HG03064 (cell line): ENCODE data around the gene SRGAP2B.
"Not testable (repeated sequence)": the region's sequence is repeated elsewhere in the genome, so short reads cannot be mapped to it uniquely, and the experiment has no call there.

Experiments used
- ATAC-seq: cut with Tn5 transposase; IDR thresholded peaks from one replicate; pipeline ENCODE4 v1.9.1; 2021; ENCODE audit warnings: low read depth; ENCODE audit not compliant: unreplicated experiment

SRGAP2B gene

DNA sequence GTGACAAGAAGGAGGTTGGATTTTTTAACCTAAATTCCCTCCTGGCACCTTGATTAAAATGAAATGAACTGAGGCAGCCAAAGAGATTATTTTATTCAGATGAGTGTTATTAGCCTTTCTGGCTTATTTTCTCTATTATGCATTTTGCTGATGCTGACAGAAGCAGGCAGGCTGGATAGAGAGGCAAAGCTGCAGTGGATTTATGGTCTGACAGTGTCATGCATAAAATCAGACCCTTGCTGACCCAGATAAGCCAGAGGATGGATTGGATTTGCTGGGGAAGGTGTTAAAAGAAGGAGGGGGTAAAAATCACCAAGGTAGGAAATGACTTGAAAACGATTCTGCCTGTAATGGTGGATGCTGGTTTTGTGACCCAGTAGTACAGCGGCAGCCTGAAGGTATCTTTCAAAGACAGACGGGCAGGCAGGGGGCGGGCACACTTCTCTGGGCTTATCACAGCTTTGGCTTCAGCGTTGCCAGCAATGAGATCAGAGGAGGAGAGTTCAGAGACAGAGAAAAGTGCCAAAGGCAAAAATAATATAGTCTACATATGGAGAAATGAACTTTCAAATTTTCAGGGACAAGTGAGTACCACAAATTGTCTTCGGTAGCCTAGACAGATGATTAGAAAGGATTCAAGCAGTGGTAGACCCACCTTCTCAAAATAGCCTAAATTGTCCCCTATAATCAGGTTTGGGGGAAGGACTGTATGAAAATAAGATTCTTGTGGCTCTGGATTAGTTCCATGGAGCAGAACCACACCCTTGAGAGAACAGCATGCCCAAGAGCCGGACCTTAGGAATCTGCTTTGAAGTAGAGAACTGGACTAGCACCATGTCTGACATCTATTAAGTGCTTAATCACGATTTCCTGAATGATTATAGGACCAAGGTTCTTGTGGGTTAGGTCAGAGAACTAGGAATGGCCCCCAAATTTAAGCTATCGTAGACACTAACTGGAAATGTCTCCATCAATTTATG, 133.2 kb downstream of the SRGAP2B start:
- not testable (repeated sequence) for ATAC-seq

DNA sequence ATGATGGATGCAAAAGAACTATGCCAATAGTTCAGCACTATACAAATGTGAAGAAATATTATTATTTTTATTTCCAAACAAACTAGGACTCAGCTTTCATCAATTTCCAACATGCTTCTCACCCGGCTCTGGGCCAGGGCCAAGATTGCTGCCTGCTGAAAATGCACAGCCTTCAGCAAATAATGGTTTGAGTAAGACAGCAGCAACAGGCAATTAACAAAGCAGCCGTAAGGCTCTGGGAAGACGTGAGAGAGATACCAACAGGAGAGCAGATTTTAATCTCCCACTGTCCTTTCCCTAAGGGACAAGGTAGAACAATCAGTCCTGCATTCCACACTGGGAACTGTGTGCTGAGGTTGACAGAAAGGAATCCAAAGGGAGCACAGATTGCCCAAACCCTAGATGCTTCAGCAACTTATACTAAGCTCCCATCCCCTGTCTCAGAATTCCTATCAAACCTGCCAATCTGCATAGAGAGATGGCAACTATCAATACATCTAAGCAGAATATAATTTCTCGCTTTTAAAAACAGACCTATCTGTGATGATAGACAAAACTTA, 134.1 kb downstream of the SRGAP2B start:
- ATAC-seq = not testable (repeated sequence)

DNA sequence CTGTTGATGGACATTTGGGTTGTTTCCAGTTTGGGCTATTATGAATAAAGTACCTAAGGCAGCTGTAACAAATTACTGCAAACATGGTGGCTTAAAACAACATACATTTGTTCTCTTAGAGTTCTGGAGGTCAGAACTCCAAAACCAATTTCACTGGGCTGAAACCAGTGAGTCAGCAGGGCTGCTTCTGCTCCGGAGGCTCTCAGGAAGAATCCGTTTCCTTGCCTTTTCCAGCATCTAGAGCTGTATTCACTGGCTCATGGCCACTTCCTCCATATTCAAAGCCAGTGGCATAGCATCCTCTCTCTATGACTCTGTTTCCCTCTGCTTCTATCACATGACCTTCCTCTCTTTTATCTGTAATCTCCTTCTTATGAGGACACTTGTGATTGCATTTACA, 146.7 kb downstream of the SRGAP2B start:
- ATAC-seq = not testable (repeated sequence)

DNA sequence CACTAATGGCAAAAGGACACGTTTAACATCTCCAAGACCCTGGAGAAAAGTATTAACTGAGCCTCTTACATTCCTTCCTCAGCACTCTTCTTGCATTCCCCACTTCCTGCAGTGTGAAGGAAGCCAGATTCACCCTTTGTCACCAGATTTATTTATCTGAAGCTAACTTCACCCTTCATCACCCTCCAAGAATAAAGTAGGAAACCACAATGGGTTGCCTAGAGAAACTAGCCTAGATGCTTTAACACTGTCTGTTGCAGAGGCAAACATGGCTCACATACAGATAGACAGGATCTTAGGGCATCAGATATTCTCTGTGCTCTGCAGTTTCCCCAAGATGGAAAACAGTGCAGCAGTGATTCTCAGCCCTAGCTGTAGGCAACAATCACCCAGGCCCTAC, 147.6 kb downstream of the SRGAP2B start:
- ATAC-seq = not testable (repeated sequence)

DNA sequence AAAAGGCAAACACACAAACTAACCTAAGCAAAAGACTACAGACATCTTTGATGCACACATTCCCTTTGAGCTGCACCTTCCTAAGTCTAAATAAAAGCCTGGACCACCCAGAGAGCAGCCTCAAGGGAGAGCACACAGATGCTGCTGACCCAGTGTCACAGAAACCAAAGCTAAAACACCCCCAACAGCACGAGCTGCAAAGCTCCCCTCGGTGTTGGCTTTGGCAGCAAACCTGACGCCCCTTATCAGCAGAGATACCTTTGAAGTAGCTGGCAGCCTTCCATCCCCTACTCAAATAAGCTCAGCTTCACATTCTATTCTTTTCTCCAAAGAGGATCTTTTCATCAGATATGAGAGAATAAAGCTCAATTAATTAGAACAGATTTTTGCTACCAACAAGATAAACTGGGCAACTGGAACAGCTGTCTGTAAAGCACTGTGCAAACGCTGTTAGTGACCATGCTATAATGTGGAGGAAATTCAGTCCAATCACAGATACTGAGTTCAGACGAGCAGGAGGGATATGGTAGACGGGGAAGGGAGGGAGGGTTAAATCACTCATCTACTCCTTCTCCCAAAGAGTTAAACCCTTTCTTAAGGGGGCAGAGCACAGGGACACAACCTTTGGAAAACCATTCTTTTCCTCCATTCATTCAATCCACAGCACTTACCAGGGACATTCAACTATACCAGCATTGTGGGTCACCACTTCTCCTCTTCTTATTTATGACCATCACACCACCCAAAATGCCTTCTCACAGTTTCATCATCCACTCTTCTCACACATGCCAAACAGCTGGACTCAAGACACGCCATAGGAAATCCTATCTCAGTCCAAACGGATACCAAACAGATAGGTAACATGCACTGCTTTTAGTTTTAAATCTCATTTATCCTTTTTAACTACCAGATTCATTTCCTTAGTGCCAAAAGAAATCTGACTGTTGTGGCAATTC, 148.3 kb downstream of the SRGAP2B start:
- ATAC-seq = not testable (repeated sequence)

DNA sequence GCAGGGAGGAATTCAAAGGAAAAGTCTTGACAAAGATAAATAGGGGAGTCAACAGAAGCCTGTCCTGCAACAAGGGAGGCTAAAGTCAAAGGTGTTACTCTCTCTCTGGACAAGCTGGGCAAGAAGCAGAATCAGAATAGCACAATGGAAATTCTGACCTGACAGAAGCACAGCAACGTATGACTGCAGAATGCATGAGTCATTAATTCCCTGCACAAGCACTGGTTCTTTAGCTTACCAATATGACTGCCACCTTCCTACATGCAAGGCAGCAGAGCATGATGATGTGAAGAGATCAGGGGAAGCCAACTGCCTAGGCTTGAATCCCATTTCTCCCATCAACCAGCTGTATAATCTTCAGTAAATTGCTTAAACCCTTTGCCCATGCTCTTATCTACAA, 153.4 kb downstream of the SRGAP2B start:
- ATAC-seq = not testable (repeated sequence)

DNA sequence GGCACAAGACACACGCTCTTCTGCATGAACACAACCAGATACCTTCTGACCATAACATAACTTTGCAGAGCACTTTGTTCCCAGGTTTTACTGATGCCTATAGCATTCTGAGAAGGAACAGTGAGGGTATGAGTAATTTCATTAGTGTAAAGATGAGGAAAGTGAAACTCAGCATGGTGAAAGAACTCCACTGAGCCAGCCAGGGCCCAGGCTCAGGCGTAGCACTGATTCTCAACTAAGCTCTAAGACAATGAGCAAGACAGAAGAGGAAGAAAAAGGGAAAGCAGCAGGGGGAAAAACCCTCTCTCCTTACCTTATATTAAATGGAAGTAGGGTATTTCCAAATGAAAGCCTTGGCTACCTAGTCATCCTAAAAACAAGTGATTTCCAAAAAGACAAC, 155.1 kb downstream of the SRGAP2B start:
- not testable (repeated sequence) for ATAC-seq

DNA sequence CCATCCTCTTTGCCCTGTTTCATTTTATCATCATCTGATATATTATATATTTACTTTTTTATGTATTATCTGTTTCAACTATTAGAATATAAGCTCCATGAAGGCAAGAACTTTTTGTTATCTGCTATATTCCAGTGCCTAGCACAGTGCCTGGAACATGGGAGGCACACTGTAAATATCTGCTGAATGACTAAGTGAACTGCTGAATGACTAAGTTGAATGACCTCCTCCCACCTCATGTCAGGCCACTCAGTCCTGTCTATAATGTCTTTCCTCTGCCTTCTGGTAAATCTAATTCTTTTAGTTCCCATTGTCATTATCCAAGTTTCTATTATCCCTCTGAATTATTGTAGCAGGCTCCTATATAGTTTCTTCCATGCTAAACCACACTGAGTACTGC, 156.5 kb downstream of the SRGAP2B start:
- not testable (repeated sequence) for ATAC-seq

DNA sequence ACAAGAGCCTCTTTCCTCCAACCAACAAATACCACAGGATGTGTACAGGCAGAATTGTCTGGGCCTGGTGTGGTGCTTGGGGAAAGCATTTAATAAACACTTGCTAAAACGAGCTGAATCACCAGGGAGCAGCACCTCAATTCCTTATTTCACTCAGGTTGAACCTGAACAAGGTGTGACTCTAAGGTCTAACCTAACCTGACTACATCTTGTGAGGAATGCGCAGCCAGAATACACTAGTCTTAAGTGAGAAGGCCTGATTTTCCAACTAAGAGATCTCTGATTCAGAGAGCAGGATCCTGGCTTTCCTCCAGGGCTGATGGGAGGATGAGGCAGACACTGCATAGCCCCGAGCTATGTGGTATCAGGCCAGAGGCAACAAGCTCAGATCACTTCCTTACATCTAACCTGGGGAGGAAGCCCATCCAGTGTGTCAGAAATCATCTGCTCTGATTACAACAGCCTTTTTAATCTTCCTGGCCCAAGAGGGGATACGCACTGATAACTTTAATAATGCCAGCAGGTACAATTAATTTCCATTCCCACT, 158.9 kb downstream of the SRGAP2B start:
- ATAC-seq = not testable (repeated sequence)

DNA sequence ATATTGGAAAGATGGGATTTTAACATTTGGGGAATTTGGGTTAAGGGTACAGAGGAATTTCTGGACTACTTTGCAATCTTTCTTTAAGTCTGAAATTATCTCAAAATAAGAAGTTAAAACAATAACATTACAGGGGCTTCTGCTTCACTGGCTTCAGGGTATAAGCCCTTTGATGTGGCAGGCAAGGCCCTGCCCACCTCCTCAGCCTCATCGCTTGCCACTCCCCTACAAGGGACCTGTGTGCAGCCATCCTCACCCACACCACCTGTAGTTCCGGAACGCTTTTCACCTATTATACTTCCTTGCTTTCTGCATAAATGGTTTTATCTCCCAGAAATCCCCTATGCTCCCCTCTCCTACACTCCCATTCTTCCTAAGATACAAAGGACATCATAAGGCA, 159.8 kb downstream of the SRGAP2B start:
- ATAC-seq = not testable (repeated sequence)

DNA sequence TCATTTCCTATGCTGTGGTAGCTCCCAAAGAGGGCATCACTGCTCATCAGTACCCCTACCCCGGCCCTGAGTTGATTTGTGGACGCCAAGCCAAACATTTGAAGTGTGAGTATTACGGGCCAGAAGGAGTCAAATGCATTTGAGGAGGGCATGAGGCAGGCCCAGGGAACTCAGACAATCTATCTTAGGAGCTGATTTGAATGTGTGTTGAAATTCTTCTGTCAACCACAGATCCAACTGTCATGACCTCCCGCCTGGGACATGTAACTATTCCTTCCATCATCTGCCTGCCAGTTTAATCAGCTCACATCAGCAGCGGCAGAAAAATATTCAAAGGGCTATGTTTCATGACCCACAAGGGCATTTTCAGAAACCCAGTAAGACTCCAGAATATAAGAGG, 162.1 kb downstream of the SRGAP2B start:
- not testable (repeated sequence) for ATAC-seq

DNA sequence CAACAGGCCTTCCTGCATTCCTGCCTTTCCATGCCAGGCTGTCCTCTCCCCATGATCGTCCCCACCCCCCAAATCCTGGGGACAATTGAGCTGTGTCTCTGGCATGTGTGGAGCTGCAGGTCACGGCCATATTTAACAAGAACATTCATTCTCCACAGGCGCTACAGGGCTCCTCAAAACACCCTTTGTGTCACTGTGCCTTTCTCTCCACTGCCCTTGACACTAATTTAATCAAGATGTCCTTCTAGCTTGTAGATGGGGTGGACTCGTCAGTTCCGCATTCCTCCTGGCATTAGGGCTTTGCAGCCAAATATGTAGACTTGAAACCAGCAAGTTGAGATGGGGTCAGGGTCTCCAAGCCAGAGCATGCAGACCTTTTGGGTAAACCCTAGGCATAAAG, 163.0 kb downstream of the SRGAP2B start:
- not testable (repeated sequence) for ATAC-seq

DNA sequence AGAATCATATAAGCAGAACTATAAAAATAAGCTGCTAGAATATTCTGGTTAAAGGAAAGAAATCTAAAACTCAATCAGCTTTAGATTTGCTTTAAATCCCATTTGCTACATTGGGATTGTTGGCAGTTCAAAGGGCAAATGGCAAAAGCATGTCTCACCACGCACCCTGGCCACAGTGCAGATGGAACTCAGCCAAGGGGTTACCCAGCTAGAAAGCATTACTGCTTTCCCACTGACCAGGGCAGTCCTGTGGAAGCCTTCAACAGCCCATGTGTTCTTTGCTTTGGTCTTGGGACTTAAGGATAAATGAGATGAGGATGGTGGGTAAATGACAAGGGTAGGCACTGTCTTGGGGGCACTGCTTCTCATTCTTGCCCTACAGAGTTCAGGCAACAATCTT, 163.6 kb downstream of the SRGAP2B start:
- not testable (repeated sequence) for ATAC-seq

DNA sequence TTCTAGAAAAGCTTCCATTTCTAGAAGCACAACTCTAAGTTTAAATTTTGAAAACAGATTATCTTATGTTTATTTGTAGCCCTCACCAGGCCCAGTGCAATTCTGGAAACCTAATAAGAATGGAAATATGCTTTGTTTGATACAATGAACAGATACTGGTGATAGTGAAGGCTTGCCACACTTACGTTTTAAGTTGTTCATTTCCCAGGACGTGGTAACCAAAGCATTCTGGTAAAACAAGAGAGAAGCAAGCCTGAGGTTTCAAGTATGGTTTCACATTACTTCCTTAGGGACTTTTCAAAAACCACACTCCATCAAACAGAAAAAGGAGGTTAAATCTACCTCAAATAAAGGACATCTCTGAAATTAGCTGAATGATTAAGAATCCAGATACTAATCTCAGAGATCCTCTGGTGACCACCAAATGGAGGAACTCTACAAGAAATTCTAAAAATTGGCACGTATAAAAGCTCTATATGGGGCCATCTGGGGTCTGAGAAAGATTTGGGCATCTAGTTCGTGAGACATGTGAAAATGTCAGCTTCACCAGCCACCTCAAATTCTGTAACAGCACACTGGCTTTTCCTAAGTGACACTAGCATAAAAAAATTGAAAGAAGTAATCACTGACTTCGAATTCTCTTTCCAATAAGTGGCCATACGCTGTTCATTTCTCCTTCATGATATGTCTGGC, 164.9 kb downstream of the SRGAP2B start:
- not testable (repeated sequence) for ATAC-seq

DNA sequence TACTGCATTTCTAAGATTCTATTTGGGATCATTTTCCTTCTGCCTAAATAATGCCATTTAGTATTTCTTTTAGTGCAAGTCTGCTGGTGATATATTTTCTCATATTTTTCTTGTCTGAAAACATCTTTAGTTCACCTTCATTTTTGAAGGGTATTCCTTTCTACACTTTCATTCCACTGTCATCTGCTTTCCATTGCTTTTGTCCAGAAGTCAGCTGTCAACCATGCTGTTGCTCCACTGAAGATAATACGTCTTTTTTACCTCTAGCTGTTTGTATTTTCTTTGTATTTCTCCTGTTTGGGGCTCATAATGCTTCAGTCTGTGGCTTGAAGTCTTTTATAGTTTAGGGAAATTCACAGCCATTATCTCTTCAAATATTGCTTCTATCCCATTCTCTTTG, 167.8 kb downstream of the SRGAP2B start:
- not testable (repeated sequence) for ATAC-seq

DNA sequence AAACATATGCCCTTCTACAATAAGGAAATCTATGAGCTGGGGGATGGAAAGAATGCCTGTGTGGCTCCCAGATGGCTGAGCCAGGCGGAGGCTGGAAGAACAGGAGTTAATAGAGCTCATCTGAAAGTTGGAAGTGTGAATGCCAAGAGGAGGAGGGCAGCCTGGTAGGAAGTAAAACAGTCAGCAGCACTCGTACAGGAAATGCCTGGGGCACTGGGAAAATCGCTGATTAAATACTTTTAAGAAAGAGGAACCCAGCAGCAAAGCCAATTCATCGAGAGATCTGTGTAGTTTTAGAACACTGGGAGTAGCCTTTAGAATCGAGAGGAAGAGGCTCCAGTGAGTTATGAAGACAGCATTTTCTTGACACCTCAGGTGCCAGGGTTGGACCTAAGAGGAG, 171.5 kb downstream of the SRGAP2B start:
- ATAC-seq = not testable (repeated sequence)

DNA sequence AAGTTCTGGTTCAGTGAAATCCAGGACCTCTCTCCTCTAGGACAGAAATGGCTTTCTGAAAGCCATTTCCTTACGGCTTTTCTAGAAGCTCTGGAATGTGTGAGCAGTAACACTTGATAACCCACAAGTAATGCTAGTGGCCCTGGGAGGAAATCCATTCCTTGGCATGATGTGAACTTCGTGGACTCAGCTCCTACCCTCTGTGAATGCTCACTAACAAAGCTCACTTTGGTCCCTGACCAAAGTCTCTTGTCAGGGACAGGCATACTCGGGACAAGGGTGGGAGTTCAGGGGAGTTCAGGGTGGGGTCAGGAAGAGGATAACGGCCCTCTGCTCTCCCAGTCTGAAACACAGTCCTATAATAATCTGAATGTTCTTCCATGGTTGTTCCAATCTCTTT, 172.3 kb downstream of the SRGAP2B start:
- not testable (repeated sequence) for ATAC-seq

DNA sequence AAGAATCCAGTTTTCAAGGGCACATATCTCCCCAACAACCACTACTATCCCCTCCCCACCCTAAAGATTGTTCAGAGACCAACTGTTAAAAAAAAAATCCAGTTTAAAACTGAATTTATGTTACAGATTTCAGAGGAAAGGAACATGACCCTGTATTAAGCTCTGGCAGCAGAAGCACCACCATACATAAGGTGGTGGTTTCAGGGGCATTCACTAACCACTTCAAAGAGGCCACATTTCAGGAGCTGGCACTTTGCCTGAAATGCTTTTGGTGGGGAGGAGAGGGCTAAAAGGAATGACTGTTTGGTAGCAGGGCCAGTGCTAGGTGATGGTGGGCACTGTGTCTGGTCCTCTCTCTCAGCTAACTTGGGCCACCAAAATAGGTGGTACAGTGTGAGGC, 176.0 kb downstream of the SRGAP2B start:
- ATAC-seq = not testable (repeated sequence)

DNA sequence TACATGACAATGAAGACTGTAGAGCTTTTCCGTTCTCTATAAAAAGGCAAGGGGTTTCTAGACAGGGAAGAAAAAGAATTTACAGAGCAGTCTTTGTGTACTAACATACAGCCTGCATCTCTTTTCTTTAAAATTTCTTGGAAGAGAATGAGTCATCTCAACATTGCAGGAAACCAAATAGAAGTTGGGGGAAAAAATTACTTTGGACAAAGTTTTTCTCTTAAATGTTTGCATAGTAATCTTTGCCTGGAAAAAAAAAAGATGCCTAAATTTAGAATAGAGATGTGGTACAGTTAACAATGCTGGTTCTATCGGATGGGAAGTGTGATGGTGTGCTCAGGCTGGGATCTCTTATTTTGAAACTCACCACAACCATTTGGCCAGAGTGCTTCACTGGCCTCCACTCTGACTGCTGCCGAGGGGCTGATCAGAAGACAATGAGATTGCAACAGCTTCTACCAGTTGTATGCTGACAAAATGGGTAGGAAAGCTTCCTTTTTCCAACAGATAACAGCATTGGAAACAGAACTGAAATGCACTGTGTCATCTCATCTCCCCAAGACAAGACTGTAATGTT, 177.0 kb downstream of the SRGAP2B start:
- ATAC-seq = not testable (repeated sequence)
